Astrocyte (in vitro differentiated cells and primary cell): ENCODE results near the gene ZMIZ1. TPM values are rescaled to one million over a fixed set of nuclear protein-coding genes. Genes with fewer than 3 reads are reported as not detected.

Experiments
- DNase-seq: peaks from one replicate; pipeline ENCODE4 v3.0.0-alpha.2; 2010; ENCODE audit warnings: low read depth
- FAIRE-seq: peaks from 2 replicates; lab custom pipeline; 2011; peaks lifted over from hg19 to GRCh38; lab: Jason Lieb, UNC
- H2AFZ ChIP-seq: 2 replicates; pipeline ENCODE4 v1.6.0; 2012; ENCODE audit warnings: low read depth, low read length, inconsistent platforms
- H3K27ac ChIP-seq: 2 replicates; pipeline ENCODE4 v1.5.1; 2011; ENCODE audit warnings: low read depth, low read length, inconsistent platforms
- H3K27me3 ChIP-seq: 2 replicates; pipeline ENCODE4 v1.6.0; 2011; ENCODE audit warnings: low read length, inconsistent platforms; ENCODE audit not compliant: insufficient read depth
- H3K36me3 ChIP-seq: 2 replicates; pipeline ENCODE4 v1.5.1; 2011; ENCODE audit warnings: low read length, inconsistent platforms; ENCODE audit not compliant: insufficient read depth
- H3K4me1 ChIP-seq: 2 replicates; pipeline ENCODE4 v1.5.1; 2011; ENCODE audit warnings: low read length, inconsistent platforms; ENCODE audit not compliant: insufficient read depth
- H3K4me2 ChIP-seq: 2 replicates; pipeline ENCODE4 v1.6.0; 2012; ENCODE audit warnings: low read length, inconsistent platforms
- H3K4me3 ChIP-seq: 2 replicates; pipeline ENCODE4 v1.5.1; 2011; ENCODE audit warnings: low read depth, mild to moderate bottlenecking, low read length, inconsistent platforms; ENCODE audit not compliant: insufficient read depth
- H3K79me2 ChIP-seq: 2 replicates; pipeline ENCODE4 v1.6.0; 2012; ENCODE audit warnings: mild to moderate bottlenecking, low read length, inconsistent platforms; ENCODE audit not compliant: insufficient read depth
- H3K9ac ChIP-seq: 2 replicates; pipeline ENCODE4 v1.6.0; 2012; ENCODE audit warnings: mild to moderate bottlenecking, low read length, inconsistent platforms
- H3K9me3 ChIP-seq: 2 replicates; pipeline ENCODE4 v1.5.1; 2012; ENCODE audit warnings: low read depth, mild to moderate bottlenecking, low read length, inconsistent platforms; ENCODE audit not compliant: insufficient read depth
- H4K20me1 ChIP-seq: 2 replicates; pipeline ENCODE4 v1.6.0; 2012; ENCODE audit warnings: low read length, inconsistent platforms; ENCODE audit not compliant: insufficient read depth
- H3K27ac Mint-ChIP-seq: one replicate; pipeline ENCODE4 v1.8.0; 2021; ENCODE audit warnings: mild to moderate bottlenecking, mixed read lengths; ENCODE audit not compliant: unreplicated experiment
- H3K27me3 Mint-ChIP-seq: one replicate; pipeline ENCODE4 v1.8.0; 2021; ENCODE audit warnings: low read depth, mixed read lengths; ENCODE audit not compliant: unreplicated experiment
- H3K36me3 Mint-ChIP-seq: one replicate; pipeline ENCODE4 v1.8.0; 2021; ENCODE audit warnings: low read depth, mixed read lengths; ENCODE audit not compliant: unreplicated experiment
- H3K4me1 Mint-ChIP-seq: one replicate; pipeline ENCODE4 v1.8.0; 2021; ENCODE audit warnings: low read depth, mixed read lengths; ENCODE audit not compliant: unreplicated experiment
- H3K4me3 Mint-ChIP-seq: one replicate; pipeline ENCODE4 v1.8.0; 2021; ENCODE audit warnings: mild to moderate bottlenecking, moderate library complexity, mixed read lengths; ENCODE audit not compliant: unreplicated experiment
- H3K9me3 Mint-ChIP-seq: one replicate; pipeline ENCODE4 v1.8.0; 2021; ENCODE audit warnings: mild to moderate bottlenecking, mixed read lengths; ENCODE audit not compliant: unreplicated experiment
- CTCF ChIP-seq: IDR thresholded peaks from 2 replicates; pipeline ENCODE4 v1.5.1; 2011; ENCODE audit warnings: low read depth, mild to moderate bottlenecking, inconsistent platforms, low read length, moderate library complexity; ENCODE audit not compliant: insufficient read depth
- EZH2 ChIP-seq: IDR thresholded peaks from 2 replicates; pipeline ENCODE4 v1.6.1; 2012; ENCODE audit warnings: mild to moderate bottlenecking, low read length, inconsistent platforms; ENCODE audit not compliant: insufficient read depth
- total RNA-seq: library from RNA; stranded (reverse); gene quantifications from 2 replicates; pipeline ENCODE4 v1.2.1, GENCODE V29; 2021

The ZMIZ1 gene
- total RNA-seq, 1 donor from 2014 or later: 45.5 TPM

- no peak for DNase-seq
- Histone ChIP-seq H3K27ac (peak overlapping the region; percentile 36), H3K79me2 (peaks cover 53% of the 10 kb centered on the region), H3K36me3 (no peaks in the 10 kb centered on the region), H2AFZ (no peak overlapping the region), H3K4me2 (peak overlapping the region; percentile 86), H3K4me1 (peaks cover 80% of the 10 kb centered on the region), H3K4me3 (peak overlapping the region; percentile 27), H3K27me3 (no peaks in the 10 kb centered on the region), H3K9me3 (no peaks in the 10 kb centered on the region), H4K20me1 (peaks cover 84% of the 10 kb centered on the region), H3K9ac (peak overlapping the region; percentile 57)
- peak overlapping the region; percentile 58 for H3K4me3 Mint-ChIP-seq
- TF ChIP-seq EZH2 (no peak), CTCF (no peak)
- H3K9me3 Mint-ChIP-seq: no peaks in the 10 kb centered on the region
- H3K36me3 Mint-ChIP-seq: peaks cover 21% of the 10 kb centered on the region
- H3K27me3 Mint-ChIP-seq: no peaks in the 10 kb centered on the region
- no peak for FAIRE-seq
- H3K27ac Mint-ChIP-seq: peak overlapping the region; percentile 37
- peaks cover 60% of the 10 kb centered on the region for H3K4me1 Mint-ChIP-seq
These were observed 173.3 kb downstream of the ZMIZ1 start for GRCh38 chr10:79241990-79242619.

- Mint-ChIP-seq H3K4me1 (peaks cover 56% of the 10 kb centered on the region), H3K36me3 (peaks cover 16% of the 10 kb centered on the region), H3K27ac (no peak overlapping the region), H3K4me3 (peak overlapping the region; percentile 34), H3K9me3 (no peaks in the 10 kb centered on the region), H3K27me3 (no peaks in the 10 kb centered on the region)
- Histone ChIP-seq H3K9ac (peak overlapping the region; percentile 57), H3K4me1 (peaks cover 76% of the 10 kb centered on the region), H3K4me3 (peak overlapping the region; percentile 51), H4K20me1 (peaks cover 84% of the 10 kb centered on the region), H3K36me3 (no peaks in the 10 kb centered on the region), H3K79me2 (peaks cover 58% of the 10 kb centered on the region), H3K9me3 (no peaks in the 10 kb centered on the region), H2AFZ (no peak overlapping the region), H3K27me3 (no peaks in the 10 kb centered on the region), H3K4me2 (peak overlapping the region; percentile 86), H3K27ac (no peak overlapping the region)
- FAIRE-seq (no peak), DNase-seq (peak; percentile 79)
- TF ChIP-seq EZH2 (no peak), CTCF (no peak)
These were observed 173.9 kb downstream of the ZMIZ1 start for GRCh38 chr10:79242620-79243152.
